SK-N-SH (cell line): ENCODE data around the gene PIMREG.

Experiments
- CHD2 ChIP-seq: fragments of 150-350 bp; IDR thresholded peaks from 2 replicates; pipeline ENCODE4 v1.6.1; 2018; ENCODE audit warnings: low read length; ENCODE audit not compliant: partially characterized antibody
- CTCF ChIP-seq: fragments of 200-600 bp; sonication (generic); IDR thresholded peaks from 2 replicates; pipeline ENCODE4 v1.6.1; 2017; ENCODE audit warnings: antibody characterized with exemption, mild to moderate bottlenecking, moderate library complexity
- ELF1 ChIP-seq: IDR thresholded peaks from 2 replicates; pipeline ENCODE4 v1.4.0; 2012
- EZH2phosphoT487 ChIP-seq: fragments of 200-600 bp; sonication (generic); IDR thresholded peaks from 2 replicates; pipeline ENCODE4 v1.6.1; 2017; ENCODE audit warnings: low read depth, mixed run types, mild to moderate bottlenecking, antibody characterized with exemption, moderate library complexity, borderline replicate concordance
- FOXM1 ChIP-seq: IDR thresholded peaks from 2 replicates; pipeline ENCODE4 v1.4.0; 2012; ENCODE audit warnings: low read depth, mild to moderate bottlenecking
- MAX ChIP-seq: IDR thresholded peaks from 2 replicates; pipeline ENCODE4 v1.4.0; 2012; ENCODE audit warnings: low read depth
- MXI1 ChIP-seq: IDR thresholded peaks from 2 replicates; pipeline ENCODE4 v1.6.1; 2012; ENCODE audit warnings: mild to moderate bottlenecking, low read depth, low read length, improper control_type of control experiment
- POLR2AphosphoS5 ChIP-seq: IDR thresholded peaks from 2 replicates; pipeline ENCODE4 v1.6.1; 2012; ENCODE audit warnings: low read depth, low read length
- RAD21 ChIP-seq: IDR thresholded peaks from 2 replicates; pipeline ENCODE4 v1.6.1; 2012; ENCODE audit warnings: mild to moderate bottlenecking, low read length
- REST ChIP-seq: IDR thresholded peaks from 2 replicates; pipeline ENCODE4 v1.6.1; 2012; ENCODE audit warnings: mild to moderate bottlenecking, low read depth, low read length, moderate library complexity
- RFX5 ChIP-seq: IDR thresholded peaks from 2 replicates; pipeline ENCODE4 v1.6.1; 2012; ENCODE audit warnings: mild to moderate bottlenecking, improper control_type of control experiment, low read length
- TAF1 ChIP-seq: IDR thresholded peaks from 2 replicates; pipeline ENCODE4 v1.6.1; 2012; ENCODE audit warnings: low read depth, mild to moderate bottlenecking, low read length, moderate library complexity, borderline replicate concordance
- TCF12 ChIP-seq: IDR thresholded peaks from 2 replicates; pipeline ENCODE4 v1.4.0; 2012
- YY1 ChIP-seq: IDR thresholded peaks from 2 replicates; pipeline ENCODE4 v1.4.0; 2012; ENCODE audit warnings: low read depth, mild to moderate bottlenecking

DNA sequence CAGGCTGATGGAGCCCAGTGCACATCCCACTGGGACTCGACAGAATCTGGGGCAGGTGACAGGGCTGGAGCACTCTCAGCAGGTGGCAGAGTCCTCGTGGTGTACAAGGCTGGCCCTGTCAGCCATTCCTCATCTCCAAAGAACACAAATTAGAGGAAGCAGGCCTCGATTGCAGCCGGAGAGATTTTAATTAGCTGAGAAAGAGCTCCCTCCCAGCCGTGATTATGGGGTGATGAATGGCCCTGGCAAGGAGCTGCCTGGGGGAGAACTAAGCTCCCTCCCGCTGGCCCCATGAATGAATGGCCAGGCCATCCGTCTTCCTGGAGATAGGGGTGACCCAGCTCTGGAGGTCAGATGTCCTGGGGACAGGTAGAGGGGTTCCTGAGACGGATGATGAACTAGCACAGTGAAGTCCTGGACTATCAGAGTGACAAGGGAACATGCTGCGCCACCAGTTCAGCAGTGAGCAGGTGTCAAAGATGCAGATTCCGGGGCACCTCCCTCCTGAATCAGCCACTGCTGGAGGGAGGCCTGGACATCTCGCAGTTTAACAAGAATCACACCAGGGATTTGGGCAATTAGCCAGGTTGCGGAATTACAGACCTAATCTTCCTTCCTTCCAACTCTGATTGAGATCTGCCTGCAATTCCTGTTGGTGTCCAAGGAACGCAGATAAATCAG is 35.5 kb downstream of the PIMREG start:
- TF ChIP-seq POLR2AphosphoS5 = no peak
- no peak for TF ChIP-seq CTCF
- no peak for TF ChIP-seq EZH2phosphoT487
- TF ChIP-seq CHD2 = no peak
- no peak for TF ChIP-seq RAD21
- no peak for TF ChIP-seq TCF12
- TF ChIP-seq TAF1 = no peak
- TF ChIP-seq YY1 = no peak
- TF ChIP-seq RFX5 = no peak
- TF ChIP-seq REST = no peak
- TF ChIP-seq FOXM1 = no peak
- no peak for TF ChIP-seq MXI1
- no peak for TF ChIP-seq MAX
- TF ChIP-seq ELF1 = no peak
